DOHH2 (cell line): Measurements from ENCODE around the gene COL5A2.

Source experiments
- H3F3A ChIP-seq: fragments of 200-600 bp; sonication (generic), shearing (Covaris generic); 2 replicates; pipeline ENCODE4 v1.6.0; 2016; ENCODE audit warnings: antibody characterized with exemption, mild to moderate bottlenecking; ENCODE audit not compliant: control insufficient read depth, insufficient read depth
- H3K27ac ChIP-seq: fragments of 200-600 bp; sonication (generic); 2 replicates; pipeline ENCODE4 v1.5.1; 2014; ENCODE audit warnings: low read depth, mild to moderate bottlenecking, low read length, moderate library complexity
- H3K27me3 ChIP-seq: fragments of 200-600 bp; sonication (generic); 2 replicates; pipeline ENCODE4 v1.6.1; 2014; ENCODE audit warnings: mild to moderate bottlenecking, low read length, mixed read lengths; ENCODE audit not compliant: control insufficient read depth
- H3K36me3 ChIP-seq: fragments of 200-600 bp; sonication (generic); 2 replicates; pipeline ENCODE4 v1.6.1; 2014; ENCODE audit warnings: mild to moderate bottlenecking, low read length, moderate library complexity, mixed read lengths; ENCODE audit not compliant: control insufficient read depth
- H3K4me1 ChIP-seq: fragments of 200-600 bp; sonication (generic); 2 replicates; pipeline ENCODE4 v1.6.1; 2014; ENCODE audit warnings: mild to moderate bottlenecking, low read length, mixed read lengths; ENCODE audit not compliant: control insufficient read depth
- H3K4me2 ChIP-seq: fragments of 200-600 bp; sonication (generic); 2 replicates; pipeline ENCODE4 v1.6.0; 2014; ENCODE audit warnings: mild to moderate bottlenecking, low read length, moderate library complexity
- H3K4me3 ChIP-seq: fragments of 200-600 bp; sonication (generic); 2 replicates; pipeline ENCODE4 v1.5.1; 2014; ENCODE audit warnings: mild to moderate bottlenecking, low read length, mixed read lengths
- H3K79me2 ChIP-seq: fragments of 200-600 bp; sonication (generic); 2 replicates; pipeline ENCODE4 v1.6.1; 2014; ENCODE audit warnings: mild to moderate bottlenecking, low read length, mixed read lengths; ENCODE audit not compliant: control insufficient read depth
- H3K9me2 ChIP-seq: fragments of 200-600 bp; sonication (generic); replicated peaks from 2 replicates; pipeline ENCODE4 v1.6.1; 2014; ENCODE audit warnings: mild to moderate bottlenecking, low read length, mixed read lengths; ENCODE audit not compliant: control insufficient read depth
- H3K9me3 ChIP-seq: fragments of 200-600 bp; sonication (generic); 2 replicates; pipeline ENCODE4 v1.6.1; 2014; ENCODE audit warnings: antibody characterized with exemption, low read length, mixed read lengths; ENCODE audit not compliant: control insufficient read depth, insufficient read depth
- H4K20me1 ChIP-seq: fragments of 200-600 bp; sonication (generic); 2 replicates; pipeline ENCODE4 v1.6.0; 2014; ENCODE audit warnings: low read depth, mild to moderate bottlenecking, antibody characterized with exemption, low read length, moderate library complexity; ENCODE audit not compliant: control insufficient read depth, insufficient read depth
- EZH2phosphoT487 ChIP-seq: fragments of 200-600 bp; sonication (generic); IDR thresholded peaks from 2 replicates; pipeline ENCODE4 v1.6.1; 2017; ENCODE audit warnings: borderline replicate concordance, mild to moderate bottlenecking, antibody characterized with exemption, low read length, moderate library complexity, mixed read lengths
- TF ChIP-seq, protein P1 (sequence below): fragments of 200-600 bp; sonication (generic); IDR thresholded peaks from one replicate; pipeline ENCODE4 v1.5.1; 2014; ENCODE audit warnings: antibody characterized with exemption, mild to moderate bottlenecking, low read depth, low read length; ENCODE audit not compliant: poor library complexity, severe bottlenecking

The COL5A2 gene

DNA sequence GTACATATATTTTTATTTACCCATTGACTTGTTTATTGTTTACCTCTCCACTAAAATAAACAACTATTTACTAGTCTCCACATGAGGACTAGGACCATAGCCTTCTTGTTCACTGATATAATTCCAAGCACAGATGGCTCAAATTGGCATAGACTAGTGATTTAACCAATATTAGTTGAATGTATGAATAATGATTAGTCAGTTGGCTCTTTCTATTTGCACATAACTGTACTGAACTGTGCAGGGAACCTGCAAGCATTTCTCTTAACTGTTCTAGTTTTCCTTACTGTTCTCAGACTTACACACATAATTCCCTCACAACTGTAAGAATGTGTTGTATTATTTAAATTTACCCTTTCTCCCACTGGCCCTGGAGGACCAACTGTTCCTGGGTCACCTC is 113.5 kb downstream of the COL5A2 start:
- no peaks in the 10 kb centered on the region for H3K9me2 ChIP-seq
- no peaks in the 10 kb centered on the region for H3K9me3 ChIP-seq
- no peaks in the 10 kb centered on the region for H4K20me1 ChIP-seq
- H3K4me2 ChIP-seq, result no peak overlapping the region
- H3K4me1 ChIP-seq, result no peaks in the 10 kb centered on the region
- H3K27ac ChIP-seq, result no peak overlapping the region
- no peaks in the 10 kb centered on the region for H3K79me2 ChIP-seq
- H3K4me3 ChIP-seq, result no peak overlapping the region
- TF ChIP-seq, protein P1, sequence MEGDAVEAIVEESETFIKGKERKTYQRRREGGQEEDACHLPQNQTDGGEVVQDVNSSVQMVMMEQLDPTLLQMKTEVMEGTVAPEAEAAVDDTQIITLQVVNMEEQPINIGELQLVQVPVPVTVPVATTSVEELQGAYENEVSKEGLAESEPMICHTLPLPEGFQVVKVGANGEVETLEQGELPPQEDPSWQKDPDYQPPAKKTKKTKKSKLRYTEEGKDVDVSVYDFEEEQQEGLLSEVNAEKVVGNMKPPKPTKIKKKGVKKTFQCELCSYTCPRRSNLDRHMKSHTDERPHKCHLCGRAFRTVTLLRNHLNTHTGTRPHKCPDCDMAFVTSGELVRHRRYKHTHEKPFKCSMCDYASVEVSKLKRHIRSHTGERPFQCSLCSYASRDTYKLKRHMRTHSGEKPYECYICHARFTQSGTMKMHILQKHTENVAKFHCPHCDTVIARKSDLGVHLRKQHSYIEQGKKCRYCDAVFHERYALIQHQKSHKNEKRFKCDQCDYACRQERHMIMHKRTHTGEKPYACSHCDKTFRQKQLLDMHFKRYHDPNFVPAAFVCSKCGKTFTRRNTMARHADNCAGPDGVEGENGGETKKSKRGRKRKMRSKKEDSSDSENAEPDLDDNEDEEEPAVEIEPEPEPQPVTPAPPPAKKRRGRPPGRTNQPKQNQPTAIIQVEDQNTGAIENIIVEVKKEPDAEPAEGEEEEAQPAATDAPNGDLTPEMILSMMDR, result no peak
- TF ChIP-seq EZH2phosphoT487, result no peak
- no peaks in the 10 kb centered on the region for H3K27me3 ChIP-seq
- no peaks in the 10 kb centered on the region for H3K36me3 ChIP-seq
- no peaks in the 10 kb centered on the region for H3F3A ChIP-seq

DNA sequence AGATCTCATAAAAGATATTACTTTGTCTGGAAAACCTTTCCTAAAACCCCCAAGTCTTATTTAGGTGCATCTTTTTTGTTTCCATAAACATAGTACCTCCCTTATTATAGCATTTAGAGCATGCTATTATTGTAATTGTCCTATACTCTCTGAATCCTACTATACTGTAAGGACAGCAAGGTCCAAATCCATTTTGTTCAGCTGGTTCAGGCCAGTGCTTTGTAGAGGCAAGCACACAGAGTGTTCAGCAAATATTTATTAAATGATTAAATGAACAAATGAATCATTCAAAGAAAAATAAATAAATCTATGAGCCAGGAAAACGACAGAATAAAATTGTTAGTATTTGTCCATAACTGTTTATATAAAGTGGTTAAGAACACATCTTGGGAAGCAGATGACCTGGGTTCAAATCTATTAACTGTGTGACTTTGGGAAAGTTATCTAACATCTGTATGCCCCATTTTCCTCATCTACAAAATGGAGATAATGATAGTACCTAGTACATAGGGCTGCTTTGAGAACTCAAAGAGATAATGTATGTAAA is 119.4 kb downstream of the COL5A2 start:
- Histone ChIP-seq H3K4me1 (no peaks in the 10 kb centered on the region), H3K9me3 (no peaks in the 10 kb centered on the region)

DNA sequence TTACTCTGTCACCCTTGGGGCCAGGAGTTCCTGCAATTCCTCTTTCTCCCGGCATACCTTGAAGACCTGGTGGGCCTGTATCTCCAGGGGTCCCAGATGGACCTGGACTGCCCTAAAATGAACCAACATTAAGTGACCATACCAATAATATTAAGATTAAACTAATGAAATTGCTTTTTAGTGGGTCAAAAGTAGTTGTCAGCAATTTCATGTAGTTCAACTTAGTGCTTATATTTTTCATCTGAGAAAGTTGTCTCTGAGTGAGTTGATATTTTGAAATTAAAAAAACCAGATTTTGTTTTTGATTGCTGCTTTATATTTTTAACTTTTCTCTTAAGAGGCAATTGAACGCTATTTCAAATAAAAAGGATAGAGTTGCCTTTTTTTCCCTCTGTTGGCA is 122.2 kb downstream of the COL5A2 start:
- H3K4me2 ChIP-seq, result no peak overlapping the region
- no peak overlapping the region for H3K27ac ChIP-seq
- H3K79me2 ChIP-seq, result no peaks in the 10 kb centered on the region
- TF ChIP-seq, protein P1, result no peak
- TF ChIP-seq EZH2phosphoT487, result no peak
- H3K36me3 ChIP-seq, result no peaks in the 10 kb centered on the region
- no peaks in the 10 kb centered on the region for H3K9me3 ChIP-seq
- H3K4me3 ChIP-seq, result no peak overlapping the region
- H4K20me1 ChIP-seq, result no peaks in the 10 kb centered on the region
- H3K9me2 ChIP-seq, result no peaks in the 10 kb centered on the region
- H3F3A ChIP-seq, result no peaks in the 10 kb centered on the region
- no peaks in the 10 kb centered on the region for H3K27me3 ChIP-seq
- H3K4me1 ChIP-seq, result no peaks in the 10 kb centered on the region

More for the DNA sequence above, 119.4 kb downstream of the COL5A2 start:
- TF ChIP-seq, protein P1, result no peak
- no peak for TF ChIP-seq EZH2phosphoT487
- Histone ChIP-seq H3K4me3 (no peak overlapping the region), H3F3A (no peaks in the 10 kb centered on the region), H3K9me2 (no peaks in the 10 kb centered on the region), H3K4me2 (no peak overlapping the region), H3K27ac (no peak overlapping the region), H4K20me1 (no peaks in the 10 kb centered on the region), H3K79me2 (no peaks in the 10 kb centered on the region), H3K27me3 (no peaks in the 10 kb centered on the region), H3K36me3 (no peaks in the 10 kb centered on the region)
